ENCODE data around the gene IFI6. TPM values are rescaled to one million over a fixed set of nuclear protein-coding genes. Genes with fewer than 3 reads are reported as not detected.

Gene IFI6
- total RNA-seq, 2 experiments from 2014 or later = 271 to 272 TPM

Other genes starting within 250 kb of the IFI6 start
- gene WASF2, start 182.0 kb downstream of the IFI6 start, total RNA-seq = 100 to 1,000 TPM; 120 to 127 TPM
- gene AHDC1, start 68.0 kb downstream of the IFI6 start, total RNA-seq = 10 to 100 TPM; 20.9 to 22.7 TPM
- gene FGR, start 37.0 kb downstream of the IFI6 start, total RNA-seq = under 1 TPM; 0.08 to 0.21 TPM
- gene FAM76A, start 53.8 kb upstream of the IFI6 start, total RNA-seq = 10 to 100 TPM; 14.6 to 17.5 TPM
- gene STX12, start 101.0 kb upstream of the IFI6 start, total RNA-seq = 10 to 100 TPM; 21.8 to 23.9 TPM
- 10 to 100 TPM; 61.4 to 66.6 TPM for gene PPP1R8, start 158.6 kb upstream of the IFI6 start, total RNA-seq
- gene THEMIS2, start 200.4 kb upstream of the IFI6 start, total RNA-seq = 10 to 100 TPM; 35.9 to 39.9 TPM
- 10 to 100 TPM; 79.0 to 81.0 TPM for gene RPA2, start 242.4 kb upstream of the IFI6 start, total RNA-seq